ENCODE data around the gene ZBTB14. TPM values are rescaled to one million over a fixed set of nuclear protein-coding genes. Genes with fewer than 3 reads are reported as not detected.
A peak's percentile ranks its signal among the peaks of the same experiment; 100 is the strongest.

Gene ZBTB14
- total RNA-seq, 3 donors from 2014 or later: 9.1 to 15.1 (median 10.7) TPM

GRCh38 chr18:5296706-5297320 is 1.3 kb upstream of the ZBTB14 start:
- H3K4me3 ChIP-seq: peak overlapping the region; percentile 67
- peak; percentile 50 for ATAC-seq
- H3K9me3 ChIP-seq: no peaks in the 10 kb centered on the region
- H3K36me3 ChIP-seq (ENCODE audit: low read depth): no peaks in the 10 kb centered on the region
- DNase-seq: peak; percentile 84 to 90 (median 86)
- TF ChIP-seq CTCF (IDR thresholded peaks at IDR 0.05): no peak
- intact Hi-C loops (cut with DNase I, micrococcal nuclease): loop anchor here in 1 of 2 donors (5.0 kb wide), 1 partner anchor 60 kb away; no protein-coding TSS in a partner anchor
- H3K4me1 ChIP-seq (ENCODE audit: low read depth): peaks cover 8% of the 10 kb centered on the region

DNA sequence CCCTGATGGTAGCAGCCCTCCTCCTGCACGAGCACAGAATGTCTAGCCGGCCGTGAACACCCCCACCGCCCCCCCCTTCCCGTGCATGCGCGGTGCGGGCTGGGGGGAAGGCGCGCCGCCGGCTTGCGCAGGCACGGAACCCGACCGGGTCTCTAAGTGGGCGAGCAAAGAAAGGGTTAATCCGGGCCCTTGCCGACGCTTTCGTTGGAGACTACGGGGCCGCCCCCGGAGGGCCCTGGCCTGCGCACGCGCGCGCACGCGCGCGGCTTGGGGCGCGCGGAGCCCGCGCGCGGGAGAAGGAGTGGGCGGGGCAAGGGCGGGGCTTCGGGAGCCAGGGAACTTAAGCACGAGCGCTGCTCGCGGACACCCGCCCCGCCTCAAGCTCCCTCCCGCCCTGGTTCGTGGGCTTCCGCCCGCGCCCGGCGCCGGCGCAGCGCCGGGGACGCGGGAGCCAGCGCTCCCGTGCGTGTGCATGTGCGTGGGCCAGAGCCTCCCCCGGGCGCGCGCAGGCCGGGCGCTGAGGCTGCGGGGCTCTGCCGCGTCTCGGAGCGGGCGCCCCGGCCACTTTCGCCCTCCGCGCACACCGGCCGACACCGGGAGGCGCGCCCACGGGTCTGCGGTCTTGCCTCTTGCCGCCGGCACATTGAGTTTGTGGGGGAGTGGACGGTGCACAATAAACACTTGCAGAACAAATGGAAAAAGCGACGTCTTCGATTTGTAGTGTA is 617 bp upstream of the ZBTB14 start:
- intact Hi-C loops (cut with DNase I, micrococcal nuclease): loop anchor here in 1 of 2 donors (5.0 kb wide), 1 partner anchor 59 kb away; no protein-coding TSS in a partner anchor

DNA sequence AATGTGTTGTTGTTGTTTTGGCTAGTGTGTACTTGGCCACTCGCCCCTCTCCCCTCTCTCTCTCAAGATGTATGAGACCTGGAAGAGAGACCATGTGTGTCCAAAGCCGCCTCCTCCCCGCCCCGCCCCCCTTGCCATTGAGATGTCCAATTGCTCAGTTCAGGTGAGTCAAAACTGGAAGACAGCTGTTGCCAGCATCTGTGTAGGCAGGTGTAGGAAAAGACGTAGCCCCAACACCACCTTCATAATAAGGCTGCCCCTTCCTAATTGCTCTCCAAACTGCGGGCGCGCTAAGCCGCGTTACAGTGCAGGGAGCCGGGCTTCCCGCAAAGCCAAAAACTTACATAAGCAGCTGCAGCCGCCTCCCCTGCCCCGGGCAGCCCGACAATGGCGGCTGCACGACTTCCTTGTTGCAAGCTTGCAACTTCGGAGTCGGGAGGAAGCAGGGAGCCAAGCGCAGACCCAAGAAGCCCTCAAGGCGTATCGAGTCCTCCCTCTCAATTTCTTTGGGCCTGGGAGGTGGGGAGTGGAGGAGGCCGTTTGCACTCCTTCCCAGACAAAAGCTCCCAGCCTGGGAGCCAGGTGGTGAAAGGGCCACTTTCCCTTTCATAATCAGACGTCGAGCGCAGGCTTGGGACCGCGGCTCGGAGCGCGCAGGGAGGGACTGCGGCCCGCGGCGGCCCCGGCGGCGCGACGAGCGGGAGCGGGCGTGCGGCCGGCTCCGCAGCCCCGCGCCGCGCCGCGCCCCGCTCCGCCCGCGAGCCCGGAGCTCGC is 882 bp downstream of the ZBTB14 start:
- intact Hi-C loops (cut with DNase I, micrococcal nuclease): loop anchor here (5.0 kb wide), 1 partner anchor 57 kb away; no protein-coding TSS in a partner anchor
- DNase-seq: peak; percentile 77 to 84 (median 81)
- Histone ChIP-seq H3K36me3 (ENCODE audit: low read depth) (no peaks in the 10 kb centered on the region), H3K4me1 (ENCODE audit: low read depth) (peaks cover 8% of the 10 kb centered on the region), H3K9me3 (no peaks in the 10 kb centered on the region), H3K4me3 (peak overlapping the region; percentile 46)
- ATAC-seq: peak; percentile 39
- TF ChIP-seq CTCF (IDR thresholded peaks at IDR 0.05): no peak

More for the DNA sequence above, 617 bp upstream of the ZBTB14 start:
- ATAC-seq (peak; percentile 88), DNase-seq (peak; percentile 98 to 99 (median 99))
- Histone ChIP-seq H3K36me3 (ENCODE audit: low read depth) (no peaks in the 10 kb centered on the region), H3K4me1 (ENCODE audit: low read depth) (peaks cover 8% of the 10 kb centered on the region), H3K4me3 (peak overlapping the region; percentile 67), H3K9me3 (no peaks in the 10 kb centered on the region)
- TF ChIP-seq CTCF (IDR thresholded peaks at IDR 0.05): no peak

- Histone ChIP-seq H3K9me3 (no peaks in the 10 kb centered on the region), H3K4me3 (no peak overlapping the region), H3K36me3 (ENCODE audit: low read depth) (no peaks in the 10 kb centered on the region), H3K4me1 (ENCODE audit: low read depth) (peaks cover 8% of the 10 kb centered on the region)
- no peak for TF ChIP-seq CTCF (IDR thresholded peaks at IDR 0.05)
- intact Hi-C loops (cut with DNase I, micrococcal nuclease): loop anchor here in 1 of 2 donors (5.0 kb wide), 1 partner anchor 57 kb away; no protein-coding TSS in a partner anchor
- DNase-seq: no peak
- ATAC-seq: no peak
These were observed 1.4 kb downstream of the ZBTB14 start for GRCh38 chr18:5294113-5294456.

DNA sequence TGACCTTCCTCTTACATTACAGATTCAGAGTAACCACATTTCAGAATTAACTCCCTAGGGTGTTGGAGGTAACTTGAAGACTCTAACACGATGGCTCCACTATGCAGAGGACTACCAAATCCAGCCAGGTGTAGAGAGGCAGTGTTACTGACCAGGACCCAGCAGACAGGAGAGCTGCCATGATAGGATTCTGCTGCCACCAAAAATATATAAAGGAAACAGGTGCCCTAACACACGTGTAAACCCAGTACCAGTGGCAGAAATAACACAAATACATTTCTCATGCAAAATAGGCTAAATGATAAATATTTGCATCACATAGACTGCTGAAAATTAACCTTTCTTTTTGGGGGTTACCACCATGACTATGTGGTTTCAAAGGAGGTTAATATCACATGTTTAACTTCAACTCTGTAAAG is 7.0 kb downstream of the ZBTB14 start:
- no peak for TF ChIP-seq CTCF (IDR thresholded peaks at IDR 0.05)
- Histone ChIP-seq H3K36me3 (ENCODE audit: low read depth) (no peaks in the 10 kb centered on the region), H3K4me3 (no peak overlapping the region), H3K4me1 (ENCODE audit: low read depth) (no peaks in the 10 kb centered on the region), H3K9me3 (no peaks in the 10 kb centered on the region)
- no peak for ATAC-seq
- intact Hi-C loops (cut with DNase I, micrococcal nuclease): no loop called here
- no peak for DNase-seq

Data from mucosa of descending colon (tissue), 3 donors.